H1 (cell line): Measurements from ENCODE around the gene VOPP1. TPM values are rescaled to one million over a fixed set of nuclear protein-coding genes. Genes with fewer than 3 reads are reported as not detected.

Experiments
- CHD2 ChIP-seq: IDR thresholded peaks from 2 replicates; pipeline ENCODE4 v1.6.1; 2012; ENCODE audit warnings: low read length, improper control_type of control experiment
- CTBP2 ChIP-seq: IDR thresholded peaks from 2 replicates; pipeline ENCODE4 v1.7.0; 2011; ENCODE audit warnings: borderline replicate concordance, mild to moderate bottlenecking, moderate library complexity, mixed read lengths, low read length; ENCODE audit not compliant: insufficient read depth, insufficient read length
- EZH2 ChIP-seq: fragments of 200-600 bp; sonication (generic); IDR thresholded peaks from 2 replicates; pipeline ENCODE4 v1.7.1; 2012; ENCODE audit warnings: low read depth, mild to moderate bottlenecking, moderate library complexity, low read length, inconsistent platforms; ENCODE audit not compliant: severe bottlenecking
- FOSL1 ChIP-seq: IDR thresholded peaks from 2 replicates; pipeline ENCODE4 v1.6.1; 2011; ENCODE audit warnings: mild to moderate bottlenecking, low read depth, low read length, moderate library complexity; ENCODE audit not compliant: insufficient read depth
- GABPA ChIP-seq: IDR thresholded peaks from 2 replicates; pipeline ENCODE4 v1.6.1; 2011; ENCODE audit warnings: mild to moderate bottlenecking, low read length, moderate library complexity, borderline replicate concordance; ENCODE audit not compliant: insufficient read depth
- GTF2F1 ChIP-seq: IDR thresholded peaks from 2 replicates; pipeline ENCODE4 v1.6.1; 2012; ENCODE audit warnings: low read depth, low read length, improper control_type of control experiment, borderline replicate concordance
- KDM1A ChIP-seq: fragments of 200-600, 300-600 bp; sonication (generic); IDR thresholded peaks from 2 replicates; pipeline ENCODE4 v1.7.1; 2016; ENCODE audit warnings: mild to moderate bottlenecking, low read length, borderline replicate concordance
- NANOG ChIP-seq: IDR thresholded peaks from 2 replicates; pipeline ENCODE4 v1.6.1; 2011; ENCODE audit warnings: low read length, low read depth, mild to moderate bottlenecking, inconsistent platforms; ENCODE audit not compliant: insufficient read depth, poor library complexity, severe bottlenecking
- NRF1 ChIP-seq: IDR thresholded peaks from 2 replicates; pipeline ENCODE4 v1.6.1; 2011; ENCODE audit warnings: mild to moderate bottlenecking, low read depth, low read length, improper control_type of control experiment
- SIN3A ChIP-seq, 2 experiments: IDR thresholded peaks in 1 of 2; conservative IDR thresholded peaks in 1 of 2; 2 replicates each; pipeline ENCODE4 v1.6.1; 2011 to 2012; ENCODE audit warnings: low read length in 2 of 2, improper control_type of control experiment in 1 of 2, low read depth in 1 of 2, mild to moderate bottlenecking in 1 of 2
- TBP ChIP-seq: IDR thresholded peaks from 2 replicates; pipeline ENCODE4 v1.6.1; 2011; ENCODE audit warnings: low read depth, low read length, improper control_type of control experiment
- TEAD4 ChIP-seq: IDR thresholded peaks from 2 replicates; pipeline ENCODE4 v1.6.1; 2012; ENCODE audit warnings: low read depth, low read length, inconsistent platforms, mixed read lengths
- ZNF274 ChIP-seq: IDR thresholded peaks from 2 replicates; pipeline ENCODE4 v1.7.0; 2012; ENCODE audit warnings: low read length, borderline replicate concordance; ENCODE audit errors: extremely low read depth
- polyA plus RNA-seq, 7 experiments: library from polyadenylated mRNA; depleted of rRNA in 3 of 7; stranded (reverse) in 5 of 7; unstranded in 2 of 7; fragments of >200 nt in 5 of 7; fragments of 200-250 nt in 2 of 7; gene quantifications; 1 replicate in 5 of 7; 2 replicates in 1 of 7; 4 replicates in 1 of 7; pipeline versions ENCODE4 v1.2.1 to v1.2.3, GENCODE V29; 2011 to 2013; ENCODE audit warnings: missing spikeins in 2 of 7, mixed read lengths in 2 of 7
- total RNA-seq: library from RNA; stranded (reverse); fragmentation: NEBNext Ultra II Directional; extraction: Animal tissue kit (Norgen Biotek cat#: 25700); gene quantifications from 2 replicates; pipeline ENCODE4 v1.2.1, GENCODE V29; 2021
- TF ChIP-seq, protein P1 (sequence below): IDR thresholded peaks from 2 replicates; pipeline ENCODE4 v1.6.1; 2012; ENCODE audit warnings: inconsistent platforms

VOPP1 gene
- total and polyA plus RNA-seq, 2 of the 8 experiments (the other 6 are each of a cell fraction or from before 2014, with no cell fraction given) = 44.7 to 83.0 TPM

DNA sequence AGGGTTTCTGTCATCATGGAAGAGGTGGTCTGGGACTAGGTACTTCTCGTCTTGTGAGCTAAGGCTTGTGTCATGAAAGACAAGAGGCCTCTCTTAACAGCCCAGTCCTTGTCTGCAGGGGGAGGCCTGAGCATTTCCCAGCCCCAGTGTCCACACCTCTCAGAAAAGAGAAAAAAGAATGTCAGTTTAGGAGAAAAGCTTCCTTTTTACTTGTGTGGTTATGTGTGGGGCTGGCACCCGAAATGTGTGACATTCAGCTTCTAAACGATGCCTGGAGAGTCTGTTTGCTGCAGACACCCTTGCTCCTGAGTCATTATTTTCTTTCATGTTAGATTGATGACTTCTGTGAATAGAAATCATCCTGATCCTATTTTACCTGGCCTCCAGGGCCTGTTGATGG is 139.8 kb downstream of the VOPP1 start (continued):
- TF ChIP-seq, protein P1, sequence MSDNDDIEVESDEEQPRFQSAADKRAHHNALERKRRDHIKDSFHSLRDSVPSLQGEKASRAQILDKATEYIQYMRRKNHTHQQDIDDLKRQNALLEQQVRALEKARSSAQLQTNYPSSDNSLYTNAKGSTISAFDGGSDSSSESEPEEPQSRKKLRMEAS = no peak
- TF ChIP-seq CHD2 = no peak
- TF ChIP-seq NANOG = no peak
- no peak for TF ChIP-seq GTF2F1
- no peak for TF ChIP-seq SIN3A (conservative IDR thresholded peaks at IDR 0.05 in 1 of 2, IDR thresholded peaks at IDR 0.05 in 1 of 2; ENCODE audit: low read depth in 1 of 2, low read length in 2 of 2)
- TF ChIP-seq FOSL1 = no peak
- TF ChIP-seq GABPA = no peak
- TF ChIP-seq NRF1 = no peak
- no peak for TF ChIP-seq TBP
- no peak for TF ChIP-seq KDM1A
- no peak for TF ChIP-seq CTBP2
- no peak for TF ChIP-seq EZH2
- TF ChIP-seq TEAD4 = no peak
- no peak for TF ChIP-seq ZNF274
